Activated CD8-positive, alpha-beta memory T cell treated with anti-CD3 and anti-CD28 coated beads for 24 hours (primary cell): Measurements from ENCODE around the gene RNF32.
"Not testable (repeated sequence)": the region's sequence is repeated elsewhere in the genome, so short reads cannot be mapped to it uniquely, and the experiment has no call there.

Source experiments
- DNase-seq: peaks from one replicate; pipeline ENCODE4 v3.0.0-alpha.2; 2020

The RNF32 gene

DNA sequence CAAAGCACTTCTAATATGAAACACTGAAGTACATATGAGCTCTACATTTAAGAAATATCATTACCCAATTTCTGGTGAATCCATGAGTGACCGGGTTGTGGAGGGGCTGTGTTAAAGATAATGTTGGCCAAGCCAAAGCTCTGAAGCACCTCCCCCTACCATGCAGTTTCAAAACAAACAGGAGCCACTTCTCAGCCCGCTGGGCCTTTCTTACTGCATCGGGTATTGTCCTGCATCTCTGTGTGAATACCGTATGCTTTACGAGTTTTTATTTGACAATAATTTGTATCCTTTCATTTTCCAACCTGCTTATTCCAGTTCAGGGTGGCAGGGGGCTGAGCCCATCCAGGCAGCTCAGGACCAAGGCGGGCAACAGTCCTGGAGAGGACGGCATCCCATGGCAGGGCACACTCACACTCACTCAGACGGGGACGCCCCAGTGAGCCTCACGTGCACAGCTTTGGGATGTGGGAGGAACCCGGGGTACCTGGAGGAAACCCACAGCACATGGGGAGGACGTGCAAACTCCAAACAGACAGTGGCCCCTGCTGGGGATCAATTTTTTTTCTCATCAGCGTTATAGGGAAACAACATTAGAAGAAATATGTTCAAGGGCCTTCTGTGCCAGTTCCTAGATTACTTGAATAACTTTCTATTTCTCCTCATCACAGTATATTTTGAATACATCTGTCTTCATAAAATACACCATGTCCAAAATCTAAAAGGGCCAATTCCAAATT, 1.9 kb downstream of the RNF32 start:
- DNase-seq = no peak

DNA sequence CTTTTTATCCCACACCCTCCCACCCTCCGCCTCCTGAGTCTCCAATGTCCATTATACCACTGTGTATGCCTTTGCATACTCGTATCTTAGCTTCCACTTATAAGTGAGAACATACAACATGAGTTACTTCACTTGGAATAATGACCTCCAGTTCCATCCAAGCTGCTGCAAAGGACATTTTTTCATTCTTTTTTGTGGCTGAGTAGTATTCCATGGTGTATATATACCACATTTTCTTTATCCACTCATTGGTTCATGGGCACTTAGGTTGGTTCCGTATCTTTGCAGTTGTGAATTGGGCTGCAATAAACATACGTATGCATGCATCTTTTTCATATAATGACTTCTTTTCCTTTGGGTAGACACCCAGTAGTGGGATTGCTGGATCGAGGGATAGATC, 6.8 kb downstream of the RNF32 start:
- DNase-seq = not testable (repeated sequence)

DNA sequence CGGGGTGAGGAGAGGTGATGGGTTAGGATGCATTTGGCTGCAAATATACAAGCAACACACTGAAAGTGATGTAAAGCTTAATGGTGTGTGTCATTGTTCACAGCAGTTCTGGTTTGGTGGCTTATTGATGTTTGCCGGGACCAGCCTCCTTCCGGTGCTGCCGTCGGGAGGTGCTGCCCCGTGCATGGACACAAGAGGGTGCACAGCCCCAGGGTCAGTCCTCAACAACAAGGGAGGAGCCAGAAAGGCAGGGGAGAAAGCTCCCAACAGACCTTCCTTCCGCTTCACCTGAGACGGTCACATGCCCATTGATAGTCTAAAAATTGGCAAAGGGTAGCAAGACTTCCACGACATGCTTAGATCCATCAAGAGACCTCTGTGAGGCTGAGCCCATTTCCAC, 9.5 kb downstream of the RNF32 start:
- no peak for DNase-seq

DNA sequence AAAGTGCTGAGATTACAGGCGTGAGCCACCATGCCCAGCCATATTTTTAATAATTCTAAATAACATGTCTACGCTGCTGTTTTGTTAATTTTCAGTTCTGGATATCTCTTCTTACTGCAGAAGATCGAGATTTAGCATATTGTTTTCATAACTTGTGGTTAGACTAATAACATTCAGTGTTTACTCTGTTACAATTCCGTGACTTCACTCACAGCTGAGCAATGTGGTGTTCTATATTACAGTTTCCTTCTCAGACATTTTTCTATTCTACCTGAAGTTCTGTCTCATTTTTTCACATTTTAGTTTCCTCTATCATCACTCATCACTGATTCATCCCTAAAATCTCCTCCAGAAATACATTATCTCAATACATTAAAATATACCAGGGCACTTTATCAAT, 10.9 kb downstream of the RNF32 start:
- DNase-seq = no peak

DNA sequence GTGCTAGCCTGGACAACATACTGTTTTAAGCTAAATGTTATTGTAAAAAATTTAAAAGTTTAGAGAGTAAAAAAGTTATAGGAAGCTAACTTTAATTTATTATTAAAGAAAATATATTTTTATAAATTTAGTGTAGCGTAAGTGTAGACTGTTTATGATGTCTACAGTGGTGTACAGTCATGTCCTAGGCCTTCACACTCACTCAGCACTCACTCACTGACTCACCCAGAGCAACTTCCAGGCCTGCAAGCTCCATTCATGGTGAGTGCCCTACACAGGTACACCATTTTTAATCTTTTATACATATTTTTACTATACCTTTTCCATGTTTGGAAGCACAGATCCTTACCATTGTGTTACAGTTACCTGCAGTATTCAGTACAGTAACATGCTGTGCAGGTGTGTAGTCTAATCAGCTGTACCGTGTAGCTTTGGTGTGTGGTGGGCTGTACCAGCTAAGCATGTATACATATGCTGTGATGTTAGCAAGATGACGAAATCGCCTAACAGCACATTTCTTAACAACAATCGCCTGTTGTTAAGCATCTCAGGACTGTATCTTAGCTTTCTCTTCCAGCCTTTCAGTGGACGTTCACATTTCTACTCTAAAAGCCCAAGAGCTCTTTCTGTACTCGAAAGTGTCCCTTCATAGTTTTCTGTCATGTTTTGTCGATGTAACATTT, 12.5 kb downstream of the RNF32 start:
- DNase-seq = no peak

DNA sequence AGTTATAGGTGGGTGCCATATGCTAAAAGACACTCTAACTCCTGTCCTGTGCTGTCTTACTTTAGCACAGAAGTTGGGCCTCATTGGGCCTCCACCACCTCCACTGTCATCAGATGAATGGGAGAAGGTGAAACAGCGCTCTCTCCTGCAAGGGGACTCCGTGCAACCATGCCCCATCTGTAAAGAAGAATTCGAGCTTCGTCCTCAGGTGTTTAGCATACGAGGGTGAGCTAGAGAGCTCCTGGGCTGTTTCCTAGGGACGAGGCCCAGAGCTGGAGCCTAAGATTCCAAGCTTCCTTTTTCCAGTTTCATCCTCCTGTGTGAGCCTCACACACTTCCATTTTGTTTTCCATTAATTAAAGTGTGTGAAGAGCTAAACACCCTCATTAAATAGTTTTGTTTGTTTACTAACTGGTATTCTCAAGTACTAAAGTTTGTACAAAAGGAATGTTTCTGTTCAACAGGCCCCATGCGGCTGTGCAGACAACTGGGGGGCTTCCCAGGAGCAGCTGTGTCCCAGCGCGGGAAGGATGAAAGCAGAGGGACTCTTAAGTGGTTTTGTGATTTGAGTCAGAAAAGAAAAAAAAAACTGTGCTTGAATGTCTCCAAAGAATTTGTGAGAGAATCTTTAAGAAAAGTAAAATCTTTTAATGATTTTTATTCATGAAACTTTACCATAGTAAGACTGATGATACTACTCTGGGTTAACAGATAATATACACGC, 14.1 kb downstream of the RNF32 start:
- DNase-seq = no peak

DNA sequence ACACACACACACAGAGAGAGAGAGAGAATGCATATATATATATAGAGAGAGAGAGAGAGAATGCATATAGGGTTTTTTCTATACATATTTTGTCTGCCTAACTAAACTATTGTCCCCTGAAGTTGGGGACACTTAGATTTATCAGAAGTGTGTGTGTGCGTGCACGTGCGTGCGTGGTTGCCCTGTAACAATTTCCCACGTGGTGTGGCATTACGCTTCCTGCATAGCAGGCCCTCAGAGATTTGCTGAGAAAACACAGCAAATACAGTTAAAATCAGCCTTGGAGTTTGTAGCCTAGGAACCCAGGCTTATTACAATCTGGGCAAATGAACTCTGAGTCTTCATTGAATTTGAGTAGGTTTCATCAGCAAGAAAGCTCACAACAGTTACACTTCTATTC, 14.7 kb downstream of the RNF32 start:
- no peak for DNase-seq

DNA sequence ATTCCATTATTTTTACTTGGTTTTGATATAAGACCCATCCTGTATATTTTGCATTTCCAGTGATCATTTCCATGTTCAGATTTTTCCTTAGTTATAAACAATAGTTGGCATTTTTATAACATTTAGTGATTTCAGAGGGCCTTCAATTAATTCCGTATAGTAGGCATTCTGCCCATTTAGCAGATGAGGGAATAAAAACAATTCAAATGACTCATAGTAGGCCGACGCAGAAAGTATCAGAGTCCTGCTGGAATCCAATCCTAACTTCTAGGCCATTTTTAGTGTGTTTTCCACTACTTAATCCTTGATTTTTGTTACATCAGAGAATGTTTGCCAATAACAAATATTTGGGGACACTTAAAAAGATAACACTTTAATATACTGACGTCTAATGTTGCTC, 15.4 kb downstream of the RNF32 start:
- no peak for DNase-seq

DNA sequence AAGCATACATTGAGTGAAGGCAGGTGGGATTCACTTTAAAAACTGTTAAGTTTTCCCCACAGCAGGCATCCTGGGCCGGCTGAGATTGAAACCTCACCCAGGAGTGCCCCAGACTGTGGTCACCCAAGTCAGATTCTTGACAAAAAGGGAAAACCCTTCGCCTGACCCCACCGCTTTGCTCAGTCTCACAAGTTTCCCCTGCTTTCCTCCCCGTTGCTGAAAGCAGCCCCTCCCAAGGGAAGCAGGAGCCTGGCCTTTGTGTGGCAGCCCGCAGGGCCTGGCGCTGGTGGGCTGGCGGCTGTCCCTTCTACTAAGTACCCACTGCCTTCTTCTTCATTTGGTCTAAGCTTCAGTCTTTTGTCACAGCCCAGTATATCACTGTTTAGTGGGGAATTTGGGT, 16.0 kb downstream of the RNF32 start:
- DNase-seq = no peak

DNA sequence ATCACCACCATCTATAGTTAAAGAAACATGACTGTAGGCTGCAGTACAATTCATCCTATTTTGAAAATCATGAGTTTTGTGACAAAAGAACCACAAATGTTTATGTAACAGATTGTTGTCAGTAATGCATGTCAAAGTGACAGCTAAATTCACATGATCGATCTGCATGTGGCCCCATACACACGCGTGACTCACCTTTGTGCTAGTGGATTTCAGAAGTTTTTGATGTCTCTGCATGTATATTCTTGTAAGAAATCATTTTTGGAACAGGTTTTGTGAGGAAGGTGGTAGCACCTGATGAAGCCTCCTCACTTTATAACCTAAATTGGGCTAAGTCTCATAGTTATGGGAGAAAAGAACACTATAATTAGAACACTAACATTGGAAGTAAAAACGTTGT, 17.1 kb downstream of the RNF32 start:
- DNase-seq = no peak

DNA sequence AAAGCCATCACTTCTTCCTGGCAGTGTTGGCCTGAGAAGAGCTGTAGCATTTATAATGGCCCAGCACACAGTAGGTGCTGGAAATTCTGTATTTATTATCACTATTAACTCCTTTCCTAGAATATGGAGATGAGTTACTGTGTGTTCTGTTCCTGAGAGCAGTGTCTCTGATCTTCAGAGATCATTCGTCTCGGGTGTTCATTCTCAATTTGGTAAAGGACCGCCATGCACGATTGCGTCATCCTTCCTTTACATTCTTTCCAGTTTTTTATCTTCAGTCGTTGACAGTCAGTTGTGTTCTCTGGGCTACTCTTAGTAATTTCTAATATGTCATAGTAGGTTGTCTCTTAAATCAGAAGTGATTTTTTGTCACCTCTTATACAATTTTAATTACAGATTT, 18.6 kb downstream of the RNF32 start:
- no peak for DNase-seq

DNA sequence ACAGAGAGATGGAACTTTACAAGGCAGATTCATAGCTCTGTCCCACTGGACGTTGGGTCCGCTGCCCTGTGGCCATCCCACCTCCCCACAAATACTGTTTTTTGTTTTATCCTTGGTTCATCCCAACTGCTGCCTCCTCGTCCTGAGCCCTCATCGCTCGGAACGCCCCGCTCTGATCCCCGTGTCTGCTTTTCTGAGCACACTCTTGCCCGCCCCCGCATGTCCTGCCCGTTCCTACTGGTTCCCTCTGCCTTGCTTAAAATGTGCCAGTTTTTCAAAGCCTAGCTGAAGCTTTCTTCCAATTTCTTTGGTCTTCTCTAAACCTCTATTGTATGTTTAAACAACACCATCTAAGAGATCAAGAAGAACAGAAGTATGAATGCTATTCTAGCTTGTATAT, 19.4 kb downstream of the RNF32 start:
- DNase-seq = no peak

DNA sequence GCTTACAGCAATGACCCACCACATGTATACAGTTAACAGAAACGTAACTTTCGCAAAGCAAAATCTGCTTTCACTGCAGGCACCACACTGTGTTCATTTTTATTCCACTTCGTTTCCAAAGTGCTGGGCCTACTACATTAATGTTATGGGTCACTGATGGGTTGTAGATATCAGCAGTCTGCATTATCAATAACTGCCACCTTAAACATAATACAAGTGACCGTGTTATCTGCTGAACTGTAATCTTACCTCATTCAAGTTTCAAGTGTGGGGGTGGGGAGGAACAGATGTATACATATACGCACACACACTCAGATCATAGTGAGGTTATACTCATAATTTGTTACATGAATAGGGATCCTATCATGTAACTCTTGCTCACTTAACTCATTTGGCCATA, 21.1 kb downstream of the RNF32 start:
- no peak for DNase-seq

DNA sequence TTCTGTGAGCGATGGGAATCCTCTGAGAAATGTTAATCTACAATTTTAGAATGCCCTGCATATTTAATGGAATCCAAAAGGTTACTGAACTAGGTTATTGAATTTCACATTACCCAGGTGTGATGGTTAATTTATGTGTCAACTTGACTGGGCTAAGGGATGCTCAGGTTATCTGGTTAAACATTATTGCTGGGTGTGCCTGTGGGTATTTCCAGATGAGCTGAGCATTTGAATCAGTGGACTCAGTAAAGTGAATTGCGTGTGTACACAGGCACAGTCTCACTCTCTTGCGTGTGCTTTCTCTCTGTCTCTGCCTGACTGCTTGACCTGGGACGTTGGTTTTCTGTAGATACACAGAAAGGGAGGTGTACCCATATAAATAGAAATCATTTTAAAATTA, 21.7 kb downstream of the RNF32 start:
- DNase-seq = no peak

DNA sequence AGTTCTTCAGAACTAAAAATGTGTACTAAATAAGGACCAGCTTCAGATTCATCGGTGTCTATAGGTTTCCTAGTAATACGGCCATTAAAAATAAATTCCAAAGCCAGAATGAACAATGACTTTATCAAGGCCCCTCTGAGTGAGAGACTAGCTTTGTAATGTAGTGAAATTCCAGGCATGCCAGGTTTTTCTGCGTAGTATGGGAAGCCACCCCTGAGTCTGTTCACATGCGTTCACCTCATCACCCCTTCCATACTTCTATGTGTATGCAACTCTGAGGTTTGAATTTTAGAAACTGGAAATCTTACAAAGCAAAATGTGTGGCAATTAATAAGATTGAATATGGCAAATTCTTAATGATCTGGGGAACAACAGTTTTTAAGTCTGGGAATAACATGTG, 24.5 kb downstream of the RNF32 start:
- DNase-seq = no peak

DNA sequence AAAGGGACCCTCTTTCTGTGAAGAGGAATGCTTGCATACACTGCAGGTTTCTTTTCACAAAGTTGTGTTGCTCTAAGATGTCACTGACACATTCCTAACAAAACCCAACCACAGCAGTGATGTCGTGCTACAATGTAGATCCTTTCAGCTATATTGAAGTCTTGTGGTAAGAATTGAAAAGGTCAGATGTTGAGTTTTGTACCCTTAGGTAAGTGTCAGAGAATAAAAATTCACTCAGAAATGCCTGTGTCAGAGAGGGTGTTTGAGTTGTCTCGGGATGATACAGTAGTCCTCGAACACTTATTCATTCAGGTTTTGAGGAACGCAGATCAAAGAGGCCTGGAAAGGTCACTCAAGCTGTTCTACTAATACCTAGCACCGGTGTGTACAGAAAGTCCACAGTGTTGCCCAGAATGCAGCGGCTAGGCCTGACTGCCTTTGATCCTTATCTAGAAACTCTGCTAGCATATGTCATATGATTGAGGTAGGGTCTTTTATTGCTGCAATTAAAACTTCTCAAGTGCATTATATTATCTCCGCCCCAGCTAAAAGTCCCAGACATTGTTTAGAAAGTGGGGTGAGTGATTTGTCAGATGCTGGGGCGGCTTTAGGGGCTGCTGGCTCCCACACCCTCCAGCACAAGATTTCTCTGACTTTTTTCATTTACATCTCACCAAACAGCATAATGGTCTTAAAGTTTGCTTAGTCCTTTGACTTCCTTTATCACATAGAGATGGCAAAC, 26.0 kb downstream of the RNF32 start:
- DNase-seq = no peak

DNA sequence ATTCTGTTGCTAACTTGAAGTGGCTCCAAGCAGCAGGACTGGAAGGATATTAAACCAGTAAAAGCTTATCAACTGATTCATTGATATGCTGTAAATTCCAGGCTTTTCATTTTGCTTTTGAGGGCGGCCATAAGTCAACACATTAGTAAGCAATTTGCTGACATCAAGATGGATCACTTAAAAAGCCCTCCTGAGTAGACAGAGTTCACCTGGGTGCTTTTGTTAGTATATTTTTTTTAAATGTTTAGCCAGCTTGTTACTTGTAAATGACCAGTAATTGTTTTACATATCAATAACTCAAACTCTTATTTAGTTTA, 26.5 kb downstream of the RNF32 start:
- DNase-seq = no peak

DNA sequence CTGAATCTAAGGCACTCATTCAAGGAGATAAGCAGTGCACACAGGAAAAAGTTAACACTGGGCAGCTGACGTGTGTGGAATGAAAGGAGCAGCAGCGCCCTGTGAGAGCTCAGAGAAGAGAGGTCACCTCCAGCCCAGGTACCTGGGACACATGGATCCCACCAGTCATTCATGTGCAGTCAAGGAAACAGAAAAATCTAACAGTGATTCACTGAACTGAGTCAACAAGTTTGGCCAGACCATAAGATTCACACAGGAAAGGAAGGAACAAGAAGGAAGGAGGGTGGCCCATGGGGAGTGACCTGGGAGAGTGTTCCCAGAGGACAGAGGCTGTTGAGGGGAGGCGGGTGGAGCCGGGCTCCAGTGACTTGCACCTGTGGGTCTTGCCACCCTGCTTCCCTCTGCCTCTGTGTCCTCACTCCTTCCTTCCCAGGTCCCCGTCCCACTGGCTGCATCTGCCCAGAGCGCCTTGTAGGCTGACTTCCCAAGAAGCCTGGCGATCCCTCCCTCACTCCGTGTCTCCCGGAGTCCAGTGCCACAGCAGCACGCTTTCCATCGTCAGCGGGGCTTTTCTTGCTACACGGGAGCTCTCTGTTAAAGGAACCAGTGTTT, 27.7 kb downstream of the RNF32 start:
- no peak for DNase-seq

DNA sequence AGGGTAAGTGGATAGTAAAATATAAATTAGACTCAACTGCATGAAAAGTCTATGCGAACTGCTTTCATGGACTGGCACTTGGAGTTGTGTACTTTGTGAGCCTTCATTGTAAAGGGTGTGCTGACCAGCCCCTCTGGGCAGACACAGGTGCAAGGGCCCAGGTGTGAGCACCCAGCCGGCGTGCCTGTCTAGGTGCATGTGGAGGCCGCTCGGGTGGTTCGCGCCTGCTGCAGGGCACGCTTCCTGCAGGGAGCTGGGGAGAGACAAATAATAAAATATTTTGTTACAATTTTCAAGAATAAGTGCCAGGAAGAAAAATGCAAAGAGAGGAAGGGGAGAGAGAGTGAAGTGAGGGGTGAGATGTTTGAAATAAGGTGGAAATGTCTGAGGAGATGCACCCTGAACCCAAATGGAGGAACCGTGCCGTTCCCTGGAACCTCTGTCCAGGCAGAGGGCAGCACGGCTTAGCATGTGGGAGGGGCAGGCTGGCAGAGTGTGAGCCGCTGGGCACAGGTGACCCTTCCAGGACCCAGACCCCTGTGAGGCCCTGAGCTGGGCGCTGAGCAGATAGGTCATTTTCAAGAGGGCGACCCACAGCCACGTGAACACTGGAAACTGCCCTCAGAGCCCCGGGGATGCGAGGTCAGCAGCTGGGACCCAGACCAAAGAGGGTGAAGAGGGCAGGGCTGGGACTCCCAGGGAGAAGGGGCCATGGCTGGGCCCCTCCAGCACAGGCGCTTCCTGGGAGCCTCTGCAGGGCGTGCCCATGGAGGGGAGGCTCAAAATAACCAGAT, 28.7 kb downstream of the RNF32 start:
- no peak for DNase-seq

DNA sequence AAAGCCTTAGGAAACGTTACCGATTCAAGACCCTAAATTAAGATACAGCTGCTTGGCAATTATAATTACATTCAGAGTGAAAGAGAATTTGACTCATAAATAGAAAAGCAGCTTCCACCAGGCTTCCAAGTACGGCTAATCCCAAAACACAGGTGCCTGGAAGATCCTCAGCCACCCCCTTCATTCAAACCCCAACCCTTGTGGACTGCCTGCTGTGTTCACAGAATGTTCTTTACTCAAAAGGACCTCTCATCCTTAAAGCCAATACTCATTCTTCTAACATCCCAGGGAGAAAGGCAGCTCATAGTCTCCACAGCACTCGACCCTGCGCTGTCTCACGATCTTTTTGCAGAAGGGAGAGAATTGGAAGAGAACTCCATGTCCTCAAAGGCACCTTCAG, 32.9 kb downstream of the RNF32 start:
- DNase-seq = no peak

DNA sequence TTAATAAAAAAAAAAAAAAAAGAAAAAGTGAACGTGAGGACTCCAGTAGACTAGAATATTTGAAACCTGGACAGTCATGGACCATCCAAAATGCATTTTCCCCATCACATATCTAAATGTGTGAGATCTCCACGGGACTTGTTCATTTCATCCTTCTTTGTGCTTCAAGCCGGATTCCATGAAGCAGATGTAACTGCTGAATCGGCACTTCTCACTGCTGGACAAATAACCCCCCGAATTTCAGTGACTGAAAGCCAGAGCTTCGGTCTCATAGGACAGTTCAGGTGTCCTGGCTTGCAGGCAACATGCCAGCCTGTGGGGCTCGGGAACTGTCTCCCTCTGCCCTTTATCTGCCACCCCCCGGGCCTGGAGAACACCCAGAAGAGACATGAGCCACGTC, 33.3 kb downstream of the RNF32 start:
- DNase-seq = no peak

DNA sequence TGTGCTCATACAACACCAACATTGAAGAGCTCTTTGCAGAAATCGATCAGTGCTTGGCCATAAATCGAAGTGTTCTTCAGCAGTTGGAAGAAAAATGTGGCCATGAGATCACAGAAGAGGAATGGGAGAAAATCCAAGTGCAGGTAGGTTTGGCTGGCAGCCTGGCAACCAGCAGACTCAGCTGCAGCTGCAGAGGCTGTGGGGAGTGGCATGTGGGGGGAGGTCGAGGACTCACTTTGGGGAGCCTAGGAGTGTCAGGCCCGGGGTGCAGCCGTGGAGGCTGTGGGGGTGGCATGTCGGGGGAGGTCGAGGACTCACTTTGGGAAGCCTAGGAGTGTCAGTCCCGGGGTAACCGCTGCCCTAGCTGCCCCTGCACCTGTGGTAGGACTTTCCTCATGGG, 35.1 kb downstream of the RNF32 start:
- no peak for DNase-seq
